ENCODE results near the gene ZNF469.

GRCh38 chr16:88353691-88354090 is 29.1 kb upstream of the ZNF469 start:
- TF ChIP-seq TAF1 (IDR thresholded peaks at IDR 0.05; ENCODE audit: borderline replicate concordance, low read depth, low read length) (no peak), POLR2AphosphoS5 (IDR thresholded peaks at IDR 0.05; ENCODE audit: low read depth, low read length) (no peak), POLR2A (IDR thresholded peaks at IDR 0.05; ENCODE audit: low read depth, low read length) (no peak)

Measured in GM12892 (cell line).